Vagina (tissue), 2 donors: Measurements from ENCODE around the gene RAB6B.

Source experiments
- CTCF ChIP-seq, 3 experiments: fragments of 450-650 bp in 2 of 3; fragments of 200-600 bp in 1 of 3; sonication (generic) in 1 of 3; IDR thresholded peaks; one replicate each; pipeline ENCODE4 v1.5.1; 2017 to 2019; ENCODE audit warnings: antibody characterized with exemption in 3 of 3, mild to moderate bottlenecking in 2 of 3, moderate library complexity in 2 of 3
- POLR2A ChIP-seq, 2 donors: fragments of 450-650 bp; IDR thresholded peaks; one replicate each; pipeline ENCODE4 v1.6.1; 2017; ENCODE audit warnings: antibody characterized with exemption in 2 of 2, mild to moderate bottlenecking in 2 of 2, moderate library complexity in 2 of 2
- POLR2AphosphoS5 ChIP-seq, 2 donors: sonication (generic); formaldehyde crosslinking; IDR thresholded peaks; one replicate each; pipeline ENCODE4 v1.9.0; 2017; ENCODE audit warnings: antibody characterized with exemption in 2 of 2, mild to moderate bottlenecking in 2 of 2, low read depth in 1 of 2; ENCODE audit not compliant: insufficient read depth in 1 of 2

GRCh38 chr3:133894353-133895207 is 1.1 kb downstream of the RAB6B start:
- TF ChIP-seq CTCF (IDR thresholded peaks at IDR 0.05) (no peak), POLR2A (IDR thresholded peaks at IDR 0.05) (no peak), POLR2AphosphoS5 (IDR thresholded peaks at IDR 0.05; ENCODE audit: insufficient read depth in 1 of 2, low read depth in 1 of 2) (no peak)
